HG02759 (cell line): ENCODE measurements around the gene PDE7B.
"Not testable (repeated sequence)": the region's sequence is repeated elsewhere in the genome, so short reads cannot be mapped to it uniquely, and the experiment has no call there.

Experiments
- ATAC-seq: cut with Tn5 transposase; IDR thresholded peaks from one replicate; pipeline ENCODE4 v1.9.1; 2021; ENCODE audit warnings: mild to moderate bottlenecking, moderate library complexity; ENCODE audit not compliant: unreplicated experiment

The PDE7B gene

GRCh38 chr6:136095986-136096385 is 244.5 kb downstream of the PDE7B start:
- no peak for ATAC-seq

- no peak for ATAC-seq
These were observed 251.6 kb downstream of the PDE7B start for GRCh38 chr6:136102991-136103688.

- no peak for ATAC-seq
These were observed 252.3 kb downstream of the PDE7B start for GRCh38 chr6:136103763-136104311.

GRCh38 chr6:136104556-136104955 is 253.1 kb downstream of the PDE7B start:
- no peak for ATAC-seq

GRCh38 chr6:136105797-136106196 is 254.3 kb downstream of the PDE7B start:
- ATAC-seq, result not testable (repeated sequence)

GRCh38 chr6:136108361-136108945 is 257.0 kb downstream of the PDE7B start:
- ATAC-seq, result no peak

- no peak for ATAC-seq
These were observed 260.3 kb downstream of the PDE7B start for GRCh38 chr6:136111831-136112230.

- no peak for ATAC-seq
These were observed 260.8 kb downstream of the PDE7B start for GRCh38 chr6:136112262-136112661.

GRCh38 chr6:136113736-136114173 is 262.3 kb downstream of the PDE7B start:
- no peak for ATAC-seq

- no peak for ATAC-seq
These were observed 263.2 kb downstream of the PDE7B start for GRCh38 chr6:136114661-136115060.

- no peak for ATAC-seq
These were observed 264.4 kb downstream of the PDE7B start for GRCh38 chr6:136115941-136116340.

- no peak for ATAC-seq
These were observed 265.6 kb downstream of the PDE7B start for GRCh38 chr6:136117081-136117480.

GRCh38 chr6:136118787-136119186 is 267.3 kb downstream of the PDE7B start:
- no peak for ATAC-seq

GRCh38 chr6:136123468-136123867 is 272.0 kb downstream of the PDE7B start:
- ATAC-seq, result no peak

GRCh38 chr6:136125585-136125984 is 274.1 kb downstream of the PDE7B start:
- no peak for ATAC-seq

GRCh38 chr6:136127873-136128272 is 276.4 kb downstream of the PDE7B start:
- no peak for ATAC-seq

- ATAC-seq, result no peak
These were observed 277.9 kb downstream of the PDE7B start for GRCh38 chr6:136129365-136129764.

- no peak for ATAC-seq
These were observed 282.8 kb downstream of the PDE7B start for GRCh38 chr6:136134268-136134667.

GRCh38 chr6:136134751-136135150 is 283.2 kb downstream of the PDE7B start:
- ATAC-seq, result no peak

GRCh38 chr6:136136274-136136673 is 284.8 kb downstream of the PDE7B start:
- ATAC-seq, result no peak

- ATAC-seq, result no peak
These were observed 285.6 kb downstream of the PDE7B start for GRCh38 chr6:136137008-136137692.
